Astrocyte of the spinal cord (primary cell): ENCODE measurements around the gene PRKG1.

Source experiments
- DNase-seq: peaks from one replicate; pipeline ENCODE4 v3.0.0; 2011; ENCODE audit warnings: low read depth, low spot score
- H3K4me3 ChIP-seq: 2 replicates; pipeline ENCODE4 v1.5.1; 2011; ENCODE audit warnings: low read depth, mild to moderate bottlenecking, low read length, moderate library complexity
- in situ Hi-C: cut with HindIII; loops from 2 replicates; pipeline ENCODE4 v1.10.0; 2017; ENCODE audit warnings: low sequenced_read_pairs
- TF ChIP-seq, protein P1 (sequence below): IDR thresholded peaks from 2 replicates; pipeline ENCODE4 v1.5.1; 2012; ENCODE audit warnings: low read depth, mild to moderate bottlenecking, low read length, inconsistent platforms

PRKG1 gene

DNA sequence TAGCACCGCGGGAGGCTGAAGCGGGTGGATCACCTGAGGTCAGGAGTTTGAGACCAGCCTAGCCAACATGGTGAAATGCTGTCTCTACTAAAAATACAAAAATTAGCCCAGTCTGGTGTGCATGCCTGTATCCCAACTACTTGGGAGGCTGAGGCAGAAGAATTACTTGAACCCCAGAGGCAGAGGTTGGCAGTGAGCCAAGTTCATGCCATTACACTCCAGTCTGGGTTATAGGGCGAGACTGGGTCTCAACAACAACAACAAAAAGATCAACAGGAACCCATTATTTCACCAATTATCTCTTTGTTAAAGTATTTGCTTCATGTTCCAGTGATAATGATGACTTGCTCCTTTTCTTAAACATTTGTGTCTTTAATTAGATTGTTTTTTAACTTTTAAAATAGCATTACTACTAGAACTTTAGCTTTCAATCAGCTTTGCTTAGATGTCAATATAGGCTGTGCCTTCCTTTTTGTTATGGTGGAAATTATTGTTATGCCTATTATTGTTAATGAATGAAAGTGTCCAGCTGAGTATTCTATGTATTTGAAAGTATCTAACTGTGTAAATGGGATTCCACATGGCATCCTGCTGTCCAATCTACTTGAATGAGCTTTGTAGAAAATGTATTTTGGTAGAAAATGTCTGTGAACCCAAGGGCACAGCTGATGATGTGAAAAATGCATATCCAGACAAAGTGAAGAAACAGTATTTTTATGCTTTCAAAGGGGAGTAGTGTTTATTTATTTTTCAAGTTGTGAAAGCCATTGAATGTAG is 686.8 kb downstream of the PRKG1 start:
- no peak overlapping the region for H3K4me3 ChIP-seq
- TF ChIP-seq, protein P1, sequence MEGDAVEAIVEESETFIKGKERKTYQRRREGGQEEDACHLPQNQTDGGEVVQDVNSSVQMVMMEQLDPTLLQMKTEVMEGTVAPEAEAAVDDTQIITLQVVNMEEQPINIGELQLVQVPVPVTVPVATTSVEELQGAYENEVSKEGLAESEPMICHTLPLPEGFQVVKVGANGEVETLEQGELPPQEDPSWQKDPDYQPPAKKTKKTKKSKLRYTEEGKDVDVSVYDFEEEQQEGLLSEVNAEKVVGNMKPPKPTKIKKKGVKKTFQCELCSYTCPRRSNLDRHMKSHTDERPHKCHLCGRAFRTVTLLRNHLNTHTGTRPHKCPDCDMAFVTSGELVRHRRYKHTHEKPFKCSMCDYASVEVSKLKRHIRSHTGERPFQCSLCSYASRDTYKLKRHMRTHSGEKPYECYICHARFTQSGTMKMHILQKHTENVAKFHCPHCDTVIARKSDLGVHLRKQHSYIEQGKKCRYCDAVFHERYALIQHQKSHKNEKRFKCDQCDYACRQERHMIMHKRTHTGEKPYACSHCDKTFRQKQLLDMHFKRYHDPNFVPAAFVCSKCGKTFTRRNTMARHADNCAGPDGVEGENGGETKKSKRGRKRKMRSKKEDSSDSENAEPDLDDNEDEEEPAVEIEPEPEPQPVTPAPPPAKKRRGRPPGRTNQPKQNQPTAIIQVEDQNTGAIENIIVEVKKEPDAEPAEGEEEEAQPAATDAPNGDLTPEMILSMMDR: no peak
- no peak for DNase-seq
- in situ Hi-C loops: no loop called here

DNA sequence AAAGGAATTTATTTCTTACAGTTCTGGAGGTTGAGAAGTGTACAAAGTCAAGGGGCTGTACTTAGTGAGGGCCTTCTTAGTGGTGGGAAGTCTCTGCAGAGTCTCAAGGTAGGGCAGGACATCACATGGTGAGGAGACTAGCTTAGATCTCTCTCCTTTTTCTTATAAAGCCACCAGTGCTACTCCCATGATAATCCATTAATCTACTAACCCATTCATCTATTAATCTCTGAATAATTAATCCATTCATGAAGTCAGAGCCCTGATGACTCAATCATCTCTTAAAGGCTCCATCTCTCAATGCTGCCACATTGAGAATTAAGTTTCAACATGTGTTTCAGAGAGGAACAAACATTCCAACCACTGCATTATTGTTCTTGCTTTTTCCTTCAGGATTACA is 689.5 kb downstream of the PRKG1 start:
- no peak overlapping the region for H3K4me3 ChIP-seq
- DNase-seq: no peak
- TF ChIP-seq, protein P1: no peak
- in situ Hi-C loops: no loop called here

DNA sequence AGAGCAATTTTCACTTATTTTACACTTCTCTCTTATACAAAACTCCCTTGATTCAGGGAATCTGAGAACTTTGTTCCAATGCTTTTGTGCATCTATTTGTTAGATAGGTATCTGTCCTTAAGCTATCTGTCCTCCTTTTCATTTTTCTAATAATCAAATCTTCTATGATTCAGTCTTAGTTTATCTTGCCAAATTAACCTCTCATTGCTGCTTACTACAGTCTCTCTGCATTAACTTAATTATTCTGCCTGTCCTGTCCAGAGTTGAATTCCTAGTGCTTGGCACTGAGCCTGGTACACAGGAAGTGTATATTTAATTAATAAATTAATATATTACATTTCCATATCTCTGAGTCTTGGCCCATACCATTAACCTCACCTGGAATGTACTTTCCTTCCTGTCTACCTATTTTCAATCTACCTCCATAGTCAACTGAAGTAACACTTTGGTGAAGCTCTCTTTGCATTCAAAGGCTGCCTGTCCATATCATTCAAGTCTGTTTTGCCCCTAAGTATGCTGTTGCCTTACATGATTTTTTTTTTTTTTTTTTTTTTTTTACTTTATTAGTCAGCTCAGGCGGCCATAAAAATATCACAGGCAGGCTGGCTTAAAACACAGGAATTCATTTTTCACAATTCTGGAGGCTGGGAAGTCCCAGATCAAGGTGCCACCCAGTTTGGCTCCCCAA is 691.1 kb downstream of the PRKG1 start:
- no peak for DNase-seq
- no peak overlapping the region for H3K4me3 ChIP-seq
- TF ChIP-seq, protein P1: no peak
- in situ Hi-C loops: no loop called here

DNA sequence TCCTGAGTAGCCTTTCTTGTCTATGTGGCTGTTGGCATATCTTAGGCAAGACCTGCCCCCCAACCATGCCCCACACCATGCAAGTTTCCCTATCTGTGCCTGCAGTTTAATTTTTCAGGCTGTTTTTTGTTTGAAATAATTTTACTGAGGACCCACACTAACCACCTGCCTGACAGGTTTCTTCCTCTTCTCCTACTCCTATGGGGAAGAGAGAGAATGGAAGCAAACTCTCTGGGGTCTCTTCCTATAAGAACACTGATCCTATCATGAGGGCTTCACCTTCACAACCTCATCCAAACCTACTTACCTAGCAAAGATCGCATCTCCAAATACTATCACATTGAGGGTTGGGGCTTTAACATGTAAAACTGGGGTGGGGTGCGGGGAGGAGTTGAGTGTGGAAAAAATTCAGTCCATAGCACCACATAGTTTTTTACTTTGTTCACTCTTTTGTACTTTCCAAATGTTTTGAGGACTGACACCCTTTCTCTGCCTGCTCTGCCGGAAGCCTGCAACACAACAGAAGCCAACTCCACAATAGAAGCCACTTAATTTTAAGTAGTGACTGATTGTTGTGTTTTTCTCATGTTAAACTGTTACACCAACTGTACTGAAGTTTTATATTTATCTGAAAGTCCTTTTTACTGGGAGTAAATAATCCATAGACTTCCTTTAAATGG is 692.3 kb downstream of the PRKG1 start:
- DNase-seq: no peak
- TF ChIP-seq, protein P1: no peak
- no peak overlapping the region for H3K4me3 ChIP-seq
- in situ Hi-C loops: no loop called here

DNA sequence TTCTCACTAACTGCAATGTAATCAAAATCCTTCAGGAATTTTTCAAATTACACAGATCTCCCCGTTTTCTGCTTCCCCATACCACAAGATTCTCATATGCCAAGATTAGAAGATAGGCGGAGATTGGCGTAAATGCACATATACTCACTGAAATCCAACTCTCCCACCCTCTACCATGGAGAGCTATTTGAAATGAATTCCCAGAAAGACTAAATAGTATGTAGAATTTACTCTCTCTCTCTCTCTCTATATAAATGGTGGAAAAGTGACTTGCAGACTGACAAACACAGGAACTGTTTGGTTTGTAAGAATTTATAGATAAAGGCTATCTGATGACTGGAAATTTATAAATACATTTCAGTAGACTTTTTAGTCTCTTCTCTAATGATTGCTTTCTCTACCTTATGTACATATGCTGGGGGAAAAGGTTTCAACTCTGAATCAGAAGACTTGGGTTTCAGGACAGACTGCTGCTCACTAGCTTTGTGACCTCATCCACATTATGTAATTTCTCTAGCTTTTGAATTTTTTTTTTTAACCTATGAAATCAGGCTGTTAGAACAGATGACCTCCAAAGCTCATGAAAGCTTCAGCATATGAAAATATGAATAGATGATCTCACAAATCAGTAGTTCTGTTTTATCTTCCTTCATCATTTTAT is 692.9 kb downstream of the PRKG1 start:
- in situ Hi-C loops: no loop called here
- TF ChIP-seq, protein P1: no peak
- no peak overlapping the region for H3K4me3 ChIP-seq
- DNase-seq: no peak

DNA sequence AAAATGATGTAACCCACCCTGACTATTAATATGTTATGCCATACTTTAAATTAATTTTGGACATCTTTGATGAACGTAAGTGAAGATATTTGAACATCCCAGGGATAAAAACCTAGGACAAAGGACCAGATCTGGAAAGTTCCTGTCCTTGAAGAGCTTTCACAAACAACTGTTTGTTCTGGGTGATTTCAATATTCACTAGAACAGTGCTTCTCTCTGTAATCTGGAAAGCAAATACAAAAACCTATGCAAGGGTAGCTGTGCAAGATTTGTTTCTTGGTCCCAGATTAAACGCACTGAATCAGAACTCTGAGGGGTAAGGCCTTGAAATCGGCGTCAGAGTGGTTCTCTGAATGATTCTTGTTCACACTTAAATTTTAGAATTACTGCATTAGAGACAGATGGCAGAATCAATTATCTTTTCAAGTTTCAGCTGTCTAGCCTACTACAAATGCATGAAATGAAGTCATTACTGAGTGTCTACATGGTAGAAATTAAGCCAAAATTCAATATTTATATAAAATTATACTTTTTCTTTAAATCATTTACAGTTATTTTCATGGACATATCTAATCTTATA is 694.7 kb downstream of the PRKG1 start:
- in situ Hi-C loops: no loop called here

More for the DNA sequence above, 694.7 kb downstream of the PRKG1 start:
- no peak for DNase-seq
- TF ChIP-seq, protein P1: no peak
- H3K4me3 ChIP-seq: no peak overlapping the region
